Neural crest cell (in vitro differentiated cells): ENCODE measurements around the gene BATF2. TPM values are rescaled to one million over a fixed set of nuclear protein-coding genes. Genes with fewer than 3 reads are reported as not detected.

Experiments used
- DNase-seq: peaks from one replicate; pipeline ENCODE4 v3.0.0; 2021; ENCODE audit warnings: low read depth, mixed read lengths, low spot score
- H3K27ac Mint-ChIP-seq: one replicate; pipeline ENCODE4 v1.8.0; 2021; ENCODE audit warnings: mild to moderate bottlenecking, mixed read lengths; ENCODE audit not compliant: unreplicated experiment
- H3K27me3 Mint-ChIP-seq: 2 replicates; pipeline ENCODE4 v1.8.0; 2021; ENCODE audit warnings: low read depth, mild to moderate bottlenecking, mixed read lengths
- H3K36me3 Mint-ChIP-seq: 2 replicates; pipeline ENCODE4 v1.8.0; 2021; ENCODE audit warnings: low read depth, mild to moderate bottlenecking, mixed read lengths
- H3K4me1 Mint-ChIP-seq: 2 replicates; pipeline ENCODE4 v1.8.0; 2021; ENCODE audit warnings: mixed read lengths
- H3K4me3 Mint-ChIP-seq: one replicate; pipeline ENCODE4 v1.8.0; 2021; ENCODE audit warnings: mild to moderate bottlenecking, mixed read lengths
- H3K9me3 Mint-ChIP-seq: 2 replicates; pipeline ENCODE4 v1.8.0; 2021; ENCODE audit warnings: mixed read lengths
- total RNA-seq: library from RNA; stranded (reverse); gene quantifications from 2 replicates; pipeline ENCODE4 v1.2.1, GENCODE V29; 2021
- TF ChIP-seq, protein P1 (sequence below): fragments of 200-600 bp; sonication (generic); conservative IDR thresholded peaks from 2 replicates; pipeline ENCODE4 v1.5.0; 2021; ENCODE audit warnings: antibody characterized with exemption, mild to moderate bottlenecking

The BATF2 gene
- total RNA-seq, 1 donor from 2014 or later = 0.21 TPM

DNA sequence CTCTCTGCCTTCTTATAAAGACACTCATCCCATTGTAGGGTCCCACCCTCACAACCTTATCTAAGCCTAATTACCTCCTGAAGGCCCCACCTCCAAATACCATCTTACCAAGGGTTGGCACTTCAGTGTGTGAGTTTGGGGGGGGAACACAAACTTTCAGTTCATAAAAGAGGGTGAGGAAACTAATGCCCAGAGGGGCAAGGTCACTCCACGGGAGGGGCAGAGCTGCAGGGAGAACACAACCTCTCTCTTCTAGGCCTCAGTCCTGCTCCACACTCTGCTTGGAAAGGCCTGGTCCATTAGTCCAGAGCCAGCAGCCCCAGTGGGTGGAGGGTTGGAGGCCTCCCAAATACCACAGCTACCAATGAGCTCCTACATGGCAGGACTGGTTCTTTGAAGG is 2.7 kb upstream of the BATF2 start:
- H3K36me3 Mint-ChIP-seq = no peaks in the 10 kb centered on the region
- H3K27ac Mint-ChIP-seq = no peak overlapping the region
- peaks cover 8% of the 10 kb centered on the region for H3K4me1 Mint-ChIP-seq
- TF ChIP-seq, protein P1, sequence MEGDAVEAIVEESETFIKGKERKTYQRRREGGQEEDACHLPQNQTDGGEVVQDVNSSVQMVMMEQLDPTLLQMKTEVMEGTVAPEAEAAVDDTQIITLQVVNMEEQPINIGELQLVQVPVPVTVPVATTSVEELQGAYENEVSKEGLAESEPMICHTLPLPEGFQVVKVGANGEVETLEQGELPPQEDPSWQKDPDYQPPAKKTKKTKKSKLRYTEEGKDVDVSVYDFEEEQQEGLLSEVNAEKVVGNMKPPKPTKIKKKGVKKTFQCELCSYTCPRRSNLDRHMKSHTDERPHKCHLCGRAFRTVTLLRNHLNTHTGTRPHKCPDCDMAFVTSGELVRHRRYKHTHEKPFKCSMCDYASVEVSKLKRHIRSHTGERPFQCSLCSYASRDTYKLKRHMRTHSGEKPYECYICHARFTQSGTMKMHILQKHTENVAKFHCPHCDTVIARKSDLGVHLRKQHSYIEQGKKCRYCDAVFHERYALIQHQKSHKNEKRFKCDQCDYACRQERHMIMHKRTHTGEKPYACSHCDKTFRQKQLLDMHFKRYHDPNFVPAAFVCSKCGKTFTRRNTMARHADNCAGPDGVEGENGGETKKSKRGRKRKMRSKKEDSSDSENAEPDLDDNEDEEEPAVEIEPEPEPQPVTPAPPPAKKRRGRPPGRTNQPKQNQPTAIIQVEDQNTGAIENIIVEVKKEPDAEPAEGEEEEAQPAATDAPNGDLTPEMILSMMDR = no peak
- no peak for DNase-seq
- no peaks in the 10 kb centered on the region for H3K9me3 Mint-ChIP-seq
- H3K4me3 Mint-ChIP-seq = no peak overlapping the region
- H3K27me3 Mint-ChIP-seq = no peaks in the 10 kb centered on the region

DNA sequence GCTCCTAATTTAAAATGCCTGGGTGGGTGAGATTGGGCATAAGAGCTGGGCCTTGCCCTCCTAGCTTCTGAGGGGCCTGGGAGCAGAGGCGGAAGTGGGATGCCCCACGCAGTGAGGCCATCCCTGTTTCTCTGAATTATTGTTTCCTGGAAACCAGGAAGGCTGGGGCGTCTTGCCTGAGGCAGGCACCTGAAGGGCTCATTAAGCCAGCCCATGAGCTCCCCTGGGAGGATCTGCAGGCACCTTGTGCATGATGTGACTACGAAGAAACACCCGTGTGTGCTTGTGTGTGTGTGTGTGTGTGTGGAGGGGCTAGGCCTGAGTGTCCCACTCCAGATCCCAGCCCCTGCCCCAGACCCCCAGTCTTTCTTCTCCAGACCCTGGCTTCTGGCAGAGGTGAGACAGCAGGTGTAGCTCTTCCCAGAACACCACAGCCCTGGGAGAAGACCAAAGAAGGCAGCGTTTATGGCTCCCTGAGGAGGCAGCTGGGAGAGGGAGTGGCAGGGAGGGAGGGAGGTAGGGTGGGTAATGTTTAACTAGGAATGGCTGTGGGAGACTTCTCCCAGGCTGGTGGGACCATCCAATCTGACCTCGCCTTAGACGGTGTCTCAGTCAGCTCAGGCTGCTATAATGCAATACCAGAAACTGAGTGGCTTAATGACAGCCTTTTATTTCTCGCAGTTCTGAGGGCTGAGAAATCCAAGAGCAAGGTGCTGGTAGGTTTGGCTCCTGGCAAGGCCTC is 2.1 kb upstream of the BATF2 start:
- peaks cover 8% of the 10 kb centered on the region for H3K4me1 Mint-ChIP-seq
- no peaks in the 10 kb centered on the region for H3K36me3 Mint-ChIP-seq
- H3K9me3 Mint-ChIP-seq = no peaks in the 10 kb centered on the region
- TF ChIP-seq, protein P1 = no peak
- H3K27ac Mint-ChIP-seq = no peak overlapping the region
- DNase-seq = no peak
- H3K4me3 Mint-ChIP-seq = no peak overlapping the region
- H3K27me3 Mint-ChIP-seq = no peaks in the 10 kb centered on the region

DNA sequence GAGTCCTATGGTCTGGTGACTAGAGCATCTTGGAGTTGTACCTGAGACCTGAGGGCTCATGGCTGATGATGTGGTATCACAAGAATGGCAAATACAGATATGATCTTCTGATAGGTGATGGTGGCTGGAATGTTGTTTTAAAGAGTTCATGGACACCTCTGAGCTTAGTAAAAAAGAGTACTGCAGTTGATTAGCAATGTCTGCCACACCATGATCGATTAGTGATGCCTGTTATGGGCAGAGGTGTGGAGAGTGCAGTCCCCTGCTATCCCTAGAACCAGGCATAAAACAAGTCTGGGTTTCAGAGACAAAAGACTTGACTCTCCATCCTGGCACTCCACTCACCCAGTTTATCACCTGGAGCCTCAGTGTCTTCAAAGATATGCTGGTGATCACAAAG is 1.4 kb upstream of the BATF2 start:
- DNase-seq = no peak
- peaks cover 8% of the 10 kb centered on the region for H3K4me1 Mint-ChIP-seq
- TF ChIP-seq, protein P1 = no peak
- no peak overlapping the region for H3K27ac Mint-ChIP-seq
- no peaks in the 10 kb centered on the region for H3K9me3 Mint-ChIP-seq
- H3K4me3 Mint-ChIP-seq = no peak overlapping the region
- H3K27me3 Mint-ChIP-seq = no peaks in the 10 kb centered on the region
- no peaks in the 10 kb centered on the region for H3K36me3 Mint-ChIP-seq

DNA sequence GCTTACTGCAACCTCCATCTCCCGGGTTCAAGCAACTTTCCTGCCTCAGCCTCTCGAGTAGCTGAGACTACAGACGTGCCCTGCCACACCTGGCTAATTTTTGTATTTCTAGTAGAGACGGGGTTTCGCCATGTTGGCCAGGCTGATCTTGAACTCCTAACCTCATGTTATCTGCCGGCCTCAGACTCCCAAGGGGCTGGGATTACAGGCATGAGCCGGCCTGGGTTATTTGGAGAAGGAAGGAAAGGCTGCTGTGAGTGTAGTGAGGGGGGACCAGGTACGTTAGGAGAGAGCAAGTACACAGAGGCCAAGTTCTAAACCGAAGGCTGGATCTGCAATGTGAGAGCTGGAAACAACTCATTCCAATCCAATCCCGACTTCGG is 453 bp downstream of the BATF2 start:
- Mint-ChIP-seq H3K4me1 (peaks cover 11% of the 10 kb centered on the region), H3K9me3 (no peaks in the 10 kb centered on the region), H3K36me3 (no peaks in the 10 kb centered on the region), H3K27ac (no peak overlapping the region), H3K27me3 (no peaks in the 10 kb centered on the region), H3K4me3 (no peak overlapping the region)
- TF ChIP-seq, protein P1 = no peak
- no peak for DNase-seq

DNA sequence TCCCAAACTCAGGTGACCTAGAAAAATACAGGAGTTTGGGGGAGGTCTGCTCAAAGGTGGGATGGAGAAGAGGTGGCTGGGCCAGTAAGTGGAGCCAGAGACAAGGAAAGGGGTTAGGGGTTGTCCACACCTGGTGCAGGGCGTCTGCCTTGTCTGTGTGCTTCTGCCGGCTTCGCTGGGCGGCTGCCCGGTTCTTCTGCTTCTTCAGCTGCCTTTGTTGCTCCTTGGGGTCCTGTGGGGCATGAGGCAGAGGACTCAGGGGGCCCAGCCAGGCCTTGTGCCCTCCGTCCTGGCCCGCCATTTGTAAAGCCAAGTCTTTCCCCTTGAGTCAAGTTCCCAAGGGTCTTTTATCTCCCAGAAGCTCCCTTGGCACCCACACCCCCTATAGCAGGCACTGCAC is 2.5 kb downstream of the BATF2 start:
- DNase-seq = no peak
- no peaks in the 10 kb centered on the region for H3K9me3 Mint-ChIP-seq

More for the DNA sequence above, 2.5 kb downstream of the BATF2 start:
- peaks cover 20% of the 10 kb centered on the region for H3K4me1 Mint-ChIP-seq
- H3K4me3 Mint-ChIP-seq = no peak overlapping the region
- no peak overlapping the region for H3K27ac Mint-ChIP-seq
- TF ChIP-seq, protein P1 = no peak
- H3K36me3 Mint-ChIP-seq = no peaks in the 10 kb centered on the region
- H3K27me3 Mint-ChIP-seq = no peaks in the 10 kb centered on the region
